Measurements from ENCODE around the gene CORO7.

The CORO7 gene

GRCh38 chr16:4323071-4323844 is 93.1 kb downstream of the CORO7 start:
- no peak for TF ChIP-seq EZH2 (IDR thresholded peaks at IDR 0.05; ENCODE audit: borderline replicate concordance, low read depth, low read length, severe bottlenecking)
- TF ChIP-seq CTCF (IDR thresholded peaks at IDR 0.05; ENCODE audit: borderline replicate concordance, extremely low read depth, low read length, poor library complexity, severe bottlenecking), result no peak
- no peaks in the 10 kb centered on the region for H3K4me1 ChIP-seq (ENCODE audit: insufficient read depth, low read length)
- peaks cover 38% of the 10 kb centered on the region for H4K20me1 ChIP-seq (ENCODE audit: insufficient read depth, low read length)
- DNase-seq (no peak), ATAC-seq (ENCODE audit: insufficient read depth, low read depth) (no peak)
- no peaks in the 10 kb centered on the region for H3K27me3 ChIP-seq (ENCODE audit: insufficient read depth, low read length, poor library complexity)
- no peak overlapping the region for H3K9ac ChIP-seq (ENCODE audit: low read depth, low read length)
- H3K27ac ChIP-seq (ENCODE audit: low read length), result no peak overlapping the region
- no peak overlapping the region for H3K4me2 ChIP-seq (ENCODE audit: insufficient read depth, low read length)
- H3K36me3 ChIP-seq (ENCODE audit: insufficient read depth, low read length), result no peaks in the 10 kb centered on the region
- no peaks in the 10 kb centered on the region for H3K9me3 ChIP-seq (ENCODE audit: insufficient read depth, low read length, severe bottlenecking)
- no peak overlapping the region for H3K4me3 ChIP-seq (ENCODE audit: low read depth in 1 of 2, low read length in 2 of 2)
- no peak overlapping the region for H2AFZ ChIP-seq (ENCODE audit: low read depth, low read length)
- H3K79me2 ChIP-seq (ENCODE audit: insufficient read depth, low read length), result no peaks in the 10 kb centered on the region

- ATAC-seq (ENCODE audit: insufficient read depth, low read depth), result no peak
- Histone ChIP-seq H3K27ac (ENCODE audit: low read length) (no peak overlapping the region), H3K27me3 (ENCODE audit: insufficient read depth, low read length, poor library complexity) (no peaks in the 10 kb centered on the region), H3K4me2 (ENCODE audit: insufficient read depth, low read length) (no peak overlapping the region), H3K9me3 (ENCODE audit: insufficient read depth, low read length, severe bottlenecking) (no peaks in the 10 kb centered on the region), H3K4me1 (ENCODE audit: insufficient read depth, low read length) (no peaks in the 10 kb centered on the region), H4K20me1 (ENCODE audit: insufficient read depth, low read length) (peaks cover 47% of the 10 kb centered on the region), H3K79me2 (ENCODE audit: insufficient read depth, low read length) (no peaks in the 10 kb centered on the region), H3K36me3 (ENCODE audit: insufficient read depth, low read length) (no peaks in the 10 kb centered on the region), H3K9ac (ENCODE audit: low read depth, low read length) (no peak overlapping the region), H2AFZ (ENCODE audit: low read depth, low read length) (no peak overlapping the region), H3K4me3 (ENCODE audit: low read depth in 1 of 2, low read length in 2 of 2) (no peak overlapping the region)
- no peak for DNase-seq
- TF ChIP-seq EZH2 (IDR thresholded peaks at IDR 0.05; ENCODE audit: borderline replicate concordance, low read depth, low read length, severe bottlenecking) (no peak), CTCF (IDR thresholded peaks at IDR 0.05; ENCODE audit: borderline replicate concordance, extremely low read depth, low read length, poor library complexity, severe bottlenecking) (no peak)
These were observed 94.0 kb downstream of the CORO7 start for GRCh38 chr16:4322121-4323052.

- H3K9ac ChIP-seq (ENCODE audit: low read depth, low read length), result no peak overlapping the region
- H3K9me3 ChIP-seq (ENCODE audit: insufficient read depth, low read length, severe bottlenecking), result no peaks in the 10 kb centered on the region
- no peak overlapping the region for H2AFZ ChIP-seq (ENCODE audit: low read depth, low read length)
- H3K4me3 ChIP-seq (ENCODE audit: low read depth in 1 of 2, low read length in 2 of 2), result no peak overlapping the region
- DNase-seq (no peak), ATAC-seq (ENCODE audit: insufficient read depth, low read depth) (no peak)
- TF ChIP-seq EZH2 (IDR thresholded peaks at IDR 0.05; ENCODE audit: borderline replicate concordance, low read depth, low read length, severe bottlenecking) (no peak), CTCF (IDR thresholded peaks at IDR 0.05; ENCODE audit: borderline replicate concordance, extremely low read depth, low read length, poor library complexity, severe bottlenecking) (no peak)
- H3K27ac ChIP-seq (ENCODE audit: low read length), result no peak overlapping the region
- H4K20me1 ChIP-seq (ENCODE audit: insufficient read depth, low read length), result peaks cover 54% of the 10 kb centered on the region
- peaks cover 3% of the 10 kb centered on the region for H3K4me1 ChIP-seq (ENCODE audit: insufficient read depth, low read length)
- no peaks in the 10 kb centered on the region for H3K79me2 ChIP-seq (ENCODE audit: insufficient read depth, low read length)
- H3K36me3 ChIP-seq (ENCODE audit: insufficient read depth, low read length), result no peaks in the 10 kb centered on the region
- H3K4me2 ChIP-seq (ENCODE audit: insufficient read depth, low read length), result no peak overlapping the region
- no peaks in the 10 kb centered on the region for H3K27me3 ChIP-seq (ENCODE audit: insufficient read depth, low read length, poor library complexity)
These were observed 94.9 kb downstream of the CORO7 start for GRCh38 chr16:4321286-4322120.
